ENCODE measurements around the gene NGEF. TPM values are rescaled to one million over a fixed set of nuclear protein-coding genes. Genes with fewer than 3 reads are reported as not detected.
A peak's percentile ranks its signal among the peaks of the same experiment; 100 is the strongest.
"Not testable (repeated sequence)": the region's sequence is repeated elsewhere in the genome, so short reads cannot be mapped to it uniquely, and the experiment has no call there.

Gene NGEF
- total RNA-seq, 2 donors from 2014 or later: 34.4 to 41.4 TPM

- ATAC-seq (no peak), DNase-seq (no peak)
- intact Hi-C loops (cut with DNase I, micrococcal nuclease): no loop called here
Observed at GRCh38 chr2:232870018-232870765, 142.9 kb downstream of the NGEF start, which contains the start of gene SNORC. SNORC (plus strand) TSS chr2:232870264; CDS start chr2:232870342, 78 bp downstream.

DNA sequence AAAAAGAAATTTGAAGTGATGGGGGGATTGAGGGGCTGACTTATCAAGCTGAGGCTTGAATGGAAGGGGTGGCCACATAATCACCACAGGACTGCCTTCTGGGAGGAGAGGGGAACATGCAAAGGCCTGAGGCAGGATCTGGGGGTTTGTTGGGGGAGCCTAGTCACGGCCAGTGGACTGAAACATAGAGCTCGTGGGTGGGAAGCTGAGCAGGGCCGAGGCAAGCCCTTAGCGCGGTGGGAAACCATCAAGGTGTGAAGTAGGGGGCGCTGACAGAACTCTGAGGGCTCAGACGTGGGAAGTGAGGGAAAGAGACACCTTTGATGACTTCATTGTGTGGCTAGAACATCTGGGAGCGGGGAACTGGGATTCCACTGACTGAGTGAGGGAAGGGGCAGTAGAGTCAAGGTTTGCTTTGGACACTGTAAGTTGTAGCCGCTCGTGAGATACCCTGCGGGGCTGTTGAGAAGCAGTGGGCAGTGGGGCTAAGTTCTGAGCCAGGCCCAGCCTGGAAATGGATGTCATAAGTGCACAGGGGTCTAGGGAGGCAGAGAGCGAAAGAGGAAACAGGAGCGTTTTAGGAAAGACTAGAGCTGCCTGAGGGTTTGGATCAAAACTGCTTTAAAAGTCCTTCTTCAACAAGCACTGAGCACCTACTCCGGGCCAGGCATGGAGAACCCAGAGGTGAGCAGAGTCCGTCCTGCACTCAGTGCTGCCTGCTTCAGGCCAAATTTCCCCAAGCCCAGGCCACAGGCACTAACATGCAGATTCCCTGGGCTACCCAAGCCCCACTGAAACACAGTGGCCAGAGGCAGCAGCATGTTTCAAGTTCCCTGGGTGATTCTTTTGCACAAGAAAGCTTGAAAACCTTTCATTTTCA is 143.7 kb downstream of the NGEF start:
- ATAC-seq (no peak), DNase-seq (no peak)
- intact Hi-C loops (cut with DNase I, micrococcal nuclease): no loop called here

- DNase-seq (no peak), ATAC-seq (peak; percentile 73)
- intact Hi-C loops (cut with DNase I, micrococcal nuclease): no loop called here
Observed at GRCh38 chr2:232866104-232866503, 147.0 kb downstream of the NGEF start.

- ATAC-seq (peak; percentile 57), DNase-seq (no peak)
- intact Hi-C loops (cut with DNase I, micrococcal nuclease): no loop called here
Observed at GRCh38 chr2:232865165-232865564, 147.9 kb downstream of the NGEF start.

- no peak for DNase-seq
- intact Hi-C loops (cut with DNase I, micrococcal nuclease): no loop called here
- ATAC-seq: no peak
Observed at GRCh38 chr2:232863996-232864395, 149.1 kb downstream of the NGEF start.

GRCh38 chr2:232861353-232861752 is 151.7 kb downstream of the NGEF start:
- DNase-seq (no peak), ATAC-seq (no peak)
- intact Hi-C loops (cut with DNase I, micrococcal nuclease): no loop called here

- DNase-seq (no peak), ATAC-seq (no peak)
- intact Hi-C loops (cut with DNase I, micrococcal nuclease): no loop called here
Observed at GRCh38 chr2:232860593-232861241, 152.3 kb downstream of the NGEF start.

DNA sequence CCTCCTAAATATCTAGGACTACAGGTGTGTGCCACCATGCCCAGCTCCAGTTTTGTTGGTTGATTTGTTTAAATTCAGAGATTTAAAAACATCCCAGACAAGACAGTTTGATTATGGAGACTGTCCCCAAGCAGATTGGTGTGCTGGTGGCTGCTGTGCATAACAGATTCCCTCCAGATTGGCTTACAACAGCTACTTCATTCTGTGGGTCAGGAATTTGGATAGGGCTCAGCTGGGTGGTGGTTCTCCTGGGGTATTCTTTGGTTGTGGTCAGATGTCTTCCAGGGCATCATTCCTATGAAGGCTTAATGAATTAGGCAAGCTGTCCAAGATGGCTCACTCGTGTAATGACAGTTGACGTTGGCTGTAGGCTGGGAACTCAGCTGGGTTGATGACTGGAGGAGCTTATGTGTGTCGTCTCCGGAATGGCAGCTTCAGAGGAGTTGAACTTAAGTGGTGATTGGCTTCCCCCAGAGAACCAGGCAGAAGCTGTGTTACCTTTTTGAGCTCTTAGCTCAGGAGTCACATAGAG is 153.6 kb downstream of the NGEF start:
- DNase-seq (no peak), ATAC-seq (no peak)
- intact Hi-C loops (cut with DNase I, micrococcal nuclease): loop anchor here in 1 of 2 donors (10.0 kb wide), 1 partner anchor 385 kb away; no protein-coding TSS in a partner anchor

DNA sequence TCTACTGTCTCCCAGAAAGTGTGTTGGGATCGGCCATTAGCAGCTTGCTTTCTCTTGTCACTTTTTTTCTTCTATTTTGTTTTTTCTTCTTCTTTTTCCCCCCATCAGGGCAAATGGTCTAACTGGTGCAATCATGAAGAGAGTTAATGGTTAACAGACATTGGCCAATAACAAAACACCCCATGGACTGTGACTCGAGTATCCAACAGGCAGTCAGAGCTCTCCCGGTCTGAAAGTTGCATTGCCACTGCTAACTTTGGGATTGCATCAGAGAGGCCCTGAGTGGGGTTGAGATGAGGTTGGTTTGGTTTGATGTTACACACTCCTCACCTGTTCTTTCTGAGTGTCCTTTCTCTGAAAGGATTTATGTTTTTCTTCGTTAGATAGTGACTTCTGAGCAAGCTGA is 155.9 kb downstream of the NGEF start:
- ATAC-seq (peak; percentile 75), DNase-seq (no peak)
- intact Hi-C loops (cut with DNase I, micrococcal nuclease): loop anchor here in 1 of 2 donors (10.0 kb wide), 1 partner anchor 388 kb away; no protein-coding TSS in a partner anchor

- intact Hi-C loops (cut with DNase I, micrococcal nuclease): loop anchor here in 1 of 2 donors (10.0 kb wide), 1 partner anchor 391 kb away; no protein-coding TSS in a partner anchor
- DNase-seq: peak; percentile 45 to 57
- ATAC-seq: peak; percentile 27
Observed at GRCh38 chr2:232854082-232854481, 159.0 kb downstream of the NGEF start.

DNA sequence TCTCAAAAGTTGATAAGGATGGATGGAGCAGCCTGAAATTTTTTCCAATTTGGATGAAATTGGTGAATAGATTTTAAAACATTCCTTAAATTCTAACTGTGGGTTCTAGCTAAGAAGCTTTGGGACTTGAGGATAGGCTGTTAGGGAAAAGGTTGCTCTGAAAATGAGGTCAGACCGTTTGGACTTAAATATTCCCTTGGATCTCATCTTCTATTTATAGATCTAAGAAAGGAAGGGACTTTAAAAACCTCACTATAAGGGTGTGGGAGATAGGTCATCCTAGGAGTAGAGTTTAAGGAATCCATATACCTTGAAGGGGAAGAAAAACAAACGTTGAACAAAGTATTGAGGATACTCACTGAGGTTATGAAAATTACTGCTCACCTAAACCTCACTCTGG is 160.4 kb downstream of the NGEF start:
- ATAC-seq: no peak
- no peak for DNase-seq
- intact Hi-C loops (cut with DNase I, micrococcal nuclease): loop anchor here in 1 of 2 donors (10.0 kb wide), 1 partner anchor 392 kb away; no protein-coding TSS in a partner anchor

DNA sequence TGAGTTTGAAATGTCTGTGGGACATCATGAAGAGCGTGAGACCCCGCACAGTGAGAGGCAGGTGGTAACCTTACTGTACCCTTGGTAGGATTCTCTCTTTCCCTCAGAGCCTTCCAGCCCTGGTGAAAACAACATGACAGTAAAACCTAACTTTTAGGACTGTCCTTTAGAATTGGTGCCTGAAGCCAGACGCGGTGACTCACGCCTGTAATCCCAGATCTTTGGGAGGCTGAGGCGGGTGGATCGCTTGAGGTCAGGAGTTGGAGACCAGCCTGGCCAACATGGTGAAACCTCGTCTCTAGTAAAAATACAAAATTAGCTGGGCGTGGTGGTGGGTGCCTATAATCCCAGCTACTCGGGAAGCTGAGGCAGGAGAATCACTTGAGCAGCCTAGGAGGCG is 161.0 kb downstream of the NGEF start:
- ATAC-seq, DNase-seq: not testable (repeated sequence)
- intact Hi-C loops (cut with DNase I, micrococcal nuclease): loop anchor here in 1 of 2 donors (10.0 kb wide), 1 partner anchor 393 kb away; no protein-coding TSS in a partner anchor

DNA sequence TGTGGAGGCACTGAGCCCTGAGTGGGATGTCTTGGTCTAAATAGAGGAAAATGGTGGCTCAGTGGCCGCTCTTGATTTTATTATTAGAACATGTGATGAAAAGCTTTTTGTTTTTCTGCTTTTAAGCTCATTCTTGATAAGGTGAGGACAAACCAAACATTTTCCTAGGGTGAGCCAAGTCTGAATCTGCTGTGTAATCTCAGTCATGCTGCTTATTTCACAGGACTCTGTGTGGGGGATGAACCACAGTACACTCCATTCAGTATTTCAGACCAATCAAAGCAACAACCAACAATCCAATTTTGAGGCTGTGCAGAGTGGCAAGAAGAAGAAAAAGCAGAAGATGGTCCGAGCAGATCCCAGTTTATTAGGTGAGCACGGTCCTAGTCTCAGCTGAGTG is 163.0 kb downstream of the NGEF start:
- intact Hi-C loops (cut with DNase I, micrococcal nuclease): loop anchor here in 1 of 2 donors (10.0 kb wide), 1 partner anchor 395 kb away; no protein-coding TSS in a partner anchor
- ATAC-seq (no peak), DNase-seq (no peak)

GRCh38 chr2:232846055-232846454 is 167.0 kb downstream of the NGEF start:
- intact Hi-C loops (cut with DNase I, micrococcal nuclease): no loop called here
- ATAC-seq: peak; percentile 50

DNA sequence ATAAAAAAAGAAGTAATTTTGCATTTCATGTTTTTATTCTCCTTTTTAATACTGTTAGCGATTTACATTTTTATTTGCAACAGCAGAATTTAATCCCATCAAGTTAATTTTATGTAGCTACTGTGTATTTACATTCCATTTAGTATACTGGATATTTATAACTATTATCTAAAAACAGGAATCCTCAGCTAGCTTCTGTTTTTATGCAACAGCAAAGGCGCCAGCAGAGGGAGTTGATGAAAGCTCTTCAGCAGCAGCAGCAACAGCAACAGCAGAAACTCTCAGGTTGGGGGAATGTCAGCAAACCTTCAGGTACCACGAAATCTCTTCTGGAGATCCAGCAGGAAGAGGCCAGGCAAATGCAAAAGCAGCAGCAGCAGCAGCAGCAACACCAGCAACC is 169.2 kb downstream of the NGEF start:
- intact Hi-C loops (cut with DNase I, micrococcal nuclease): no loop called here
- no peak for DNase-seq
- ATAC-seq: no peak

More at GRCh38 chr2:232846055-232846454, 167.0 kb downstream of the NGEF start:
- DNase-seq: no peak

DNA sequence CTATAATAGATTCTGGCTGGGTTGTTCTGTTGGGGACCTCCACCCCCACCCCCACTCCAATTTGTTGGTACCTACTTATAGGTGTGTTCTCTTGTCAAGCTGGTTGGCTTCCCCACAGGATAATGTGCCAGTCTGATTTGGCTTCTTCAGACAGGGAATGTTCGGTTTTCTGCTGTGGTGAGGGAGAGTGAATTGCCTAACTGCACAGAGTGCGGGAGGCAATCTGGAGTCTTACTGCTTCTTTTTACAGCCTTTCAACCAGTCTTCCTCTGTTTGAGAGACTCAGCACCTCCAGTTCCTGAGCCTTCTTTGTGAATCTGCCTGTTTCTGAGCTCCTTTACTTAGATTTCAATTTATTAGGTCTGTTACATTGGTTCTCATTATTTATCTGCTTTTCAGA is 170.4 kb downstream of the NGEF start:
- DNase-seq: no peak
- ATAC-seq: no peak
- intact Hi-C loops (cut with DNase I, micrococcal nuclease): no loop called here

GRCh38 chr2:232839411-232840079 is 173.5 kb downstream of the NGEF start:
- DNase-seq (peak; percentile 67 to 74), ATAC-seq (peak; percentile 57)
- intact Hi-C loops (cut with DNase I, micrococcal nuclease): no loop called here

DNA sequence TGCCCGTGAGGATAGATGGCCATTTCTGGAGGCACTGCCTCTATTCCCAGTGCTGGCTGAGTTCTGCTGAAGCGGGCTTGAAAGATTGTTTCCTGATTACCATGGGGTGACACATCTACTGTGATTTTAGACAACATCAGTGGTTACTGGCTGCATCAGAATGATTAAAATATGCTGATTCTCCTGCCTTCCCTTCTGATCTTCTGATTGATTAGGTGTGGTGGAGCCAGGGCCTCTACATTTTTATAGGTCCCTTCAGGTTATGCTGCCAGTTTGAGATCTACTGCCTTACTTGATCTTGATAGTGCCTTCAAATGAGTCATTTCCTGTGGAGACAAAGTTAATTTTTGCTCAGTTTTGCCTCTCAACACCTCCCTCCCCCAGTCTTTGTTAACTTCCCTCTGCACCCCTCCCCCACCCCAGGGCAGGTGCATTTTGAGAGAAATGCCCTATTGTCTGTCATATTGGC is 174.6 kb downstream of the NGEF start:
- intact Hi-C loops (cut with DNase I, micrococcal nuclease): no loop called here
- DNase-seq (peak; percentile 41 to 69), ATAC-seq (peak; percentile 53)

All from left colon (tissue), 2 donors.